Nephron progenitor cell (in vitro differentiated cells): Measurements from ENCODE around the gene VSIG2.
"Not testable (repeated sequence)": the region's sequence is repeated elsewhere in the genome, so short reads cannot be mapped to it uniquely, and the experiment has no call there.

Source experiments
- DNase-seq: peaks from one replicate; pipeline ENCODE4 v3.0.0; 2021
- H3K27ac Mint-ChIP-seq: 2 replicates; pipeline ENCODE4 v1.8.0; 2021; ENCODE audit warnings: mild to moderate bottlenecking, moderate library complexity, mixed read lengths
- H3K27me3 Mint-ChIP-seq: 2 replicates; pipeline ENCODE4 v1.8.0; 2021; ENCODE audit warnings: mild to moderate bottlenecking, low read depth, mixed read lengths; ENCODE audit not compliant: poor library complexity
- H3K36me3 Mint-ChIP-seq: 2 replicates; pipeline ENCODE4 v1.8.0; 2021; ENCODE audit warnings: low read depth, mixed read lengths
- H3K4me1 Mint-ChIP-seq: 2 replicates; pipeline ENCODE4 v1.8.0; 2021; ENCODE audit warnings: mixed read lengths
- H3K4me3 Mint-ChIP-seq: 2 replicates; pipeline ENCODE4 v1.8.0; 2021; ENCODE audit warnings: mild to moderate bottlenecking, moderate library complexity, mixed read lengths
- H3K9me3 Mint-ChIP-seq: 2 replicates; pipeline ENCODE4 v1.8.0; 2021; ENCODE audit warnings: mild to moderate bottlenecking, moderate library complexity, mixed read lengths
- TF ChIP-seq, protein P1 (sequence below): fragments of 200-600 bp; sonication (generic); IDR thresholded peaks from 2 replicates; pipeline ENCODE4 v1.5.0; 2021; ENCODE audit warnings: antibody characterized with exemption

VSIG2 gene

GRCh38 chr11:124783002-124783401 is 30.9 kb upstream of the VSIG2 start:
- Mint-ChIP-seq H3K27ac (no peak overlapping the region), H3K4me3 (no peak overlapping the region), H3K36me3 (peaks cover 40% of the 10 kb centered on the region)

DNA sequence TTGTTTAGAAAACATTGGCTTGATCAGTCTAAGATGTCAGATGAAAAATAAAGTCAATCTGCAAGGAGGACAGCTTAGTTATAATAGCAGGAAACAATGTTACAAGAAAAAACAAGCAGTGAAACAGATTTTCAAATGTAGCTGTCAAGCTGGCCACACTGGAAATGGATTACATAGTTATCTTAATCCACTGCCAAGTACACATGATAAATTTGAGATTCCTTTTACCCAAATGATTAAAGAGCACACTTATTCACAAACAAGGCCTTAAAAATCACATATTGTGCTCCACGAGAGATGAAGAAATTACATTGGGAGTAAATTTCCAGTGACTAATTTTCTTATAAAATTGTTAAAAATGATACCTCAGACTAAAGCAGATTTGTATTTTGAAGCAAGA is 27.5 kb upstream of the VSIG2 start:
- no peak for DNase-seq
- H3K36me3 Mint-ChIP-seq, result peaks cover 59% of the 10 kb centered on the region
- H3K9me3 Mint-ChIP-seq, result no peaks in the 10 kb centered on the region
- TF ChIP-seq, protein P1, sequence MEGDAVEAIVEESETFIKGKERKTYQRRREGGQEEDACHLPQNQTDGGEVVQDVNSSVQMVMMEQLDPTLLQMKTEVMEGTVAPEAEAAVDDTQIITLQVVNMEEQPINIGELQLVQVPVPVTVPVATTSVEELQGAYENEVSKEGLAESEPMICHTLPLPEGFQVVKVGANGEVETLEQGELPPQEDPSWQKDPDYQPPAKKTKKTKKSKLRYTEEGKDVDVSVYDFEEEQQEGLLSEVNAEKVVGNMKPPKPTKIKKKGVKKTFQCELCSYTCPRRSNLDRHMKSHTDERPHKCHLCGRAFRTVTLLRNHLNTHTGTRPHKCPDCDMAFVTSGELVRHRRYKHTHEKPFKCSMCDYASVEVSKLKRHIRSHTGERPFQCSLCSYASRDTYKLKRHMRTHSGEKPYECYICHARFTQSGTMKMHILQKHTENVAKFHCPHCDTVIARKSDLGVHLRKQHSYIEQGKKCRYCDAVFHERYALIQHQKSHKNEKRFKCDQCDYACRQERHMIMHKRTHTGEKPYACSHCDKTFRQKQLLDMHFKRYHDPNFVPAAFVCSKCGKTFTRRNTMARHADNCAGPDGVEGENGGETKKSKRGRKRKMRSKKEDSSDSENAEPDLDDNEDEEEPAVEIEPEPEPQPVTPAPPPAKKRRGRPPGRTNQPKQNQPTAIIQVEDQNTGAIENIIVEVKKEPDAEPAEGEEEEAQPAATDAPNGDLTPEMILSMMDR, result no peak
- H3K27ac Mint-ChIP-seq, result no peak overlapping the region
- H3K4me1 Mint-ChIP-seq, result no peaks in the 10 kb centered on the region
- no peaks in the 10 kb centered on the region for H3K27me3 Mint-ChIP-seq
- H3K4me3 Mint-ChIP-seq, result no peak overlapping the region

More at GRCh38 chr11:124783002-124783401, 30.9 kb upstream of the VSIG2 start:
- no peak for DNase-seq
- TF ChIP-seq, protein P1, result no peak
- H3K9me3 Mint-ChIP-seq, result no peaks in the 10 kb centered on the region
- no peaks in the 10 kb centered on the region for H3K27me3 Mint-ChIP-seq
- no peaks in the 10 kb centered on the region for H3K4me1 Mint-ChIP-seq

DNA sequence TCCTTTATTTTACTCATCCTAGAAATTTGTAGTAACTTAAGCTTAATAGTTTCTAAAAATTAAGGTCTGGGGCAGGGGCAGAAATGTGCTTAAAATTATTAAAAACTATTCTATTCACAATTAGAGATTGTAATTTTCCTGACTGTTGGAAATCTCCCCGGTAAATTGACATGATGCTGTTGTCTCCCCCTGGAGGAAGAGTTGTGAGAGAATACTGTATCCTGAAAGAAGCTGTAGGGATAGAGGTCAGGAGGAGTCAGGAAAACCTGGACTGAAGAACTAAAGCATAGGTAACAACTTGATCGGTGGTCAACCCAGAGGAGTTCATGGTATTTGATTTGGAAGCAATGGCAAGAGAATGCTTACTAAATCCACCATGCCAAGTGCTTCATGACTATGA is 26.2 kb upstream of the VSIG2 start:
- Mint-ChIP-seq H3K9me3 (no peaks in the 10 kb centered on the region), H3K27me3 (no peaks in the 10 kb centered on the region), H3K36me3 (peaks cover 54% of the 10 kb centered on the region), H3K4me3 (no peak overlapping the region), H3K27ac (no peak overlapping the region), H3K4me1 (no peaks in the 10 kb centered on the region)
- TF ChIP-seq, protein P1, result no peak
- no peak for DNase-seq

DNA sequence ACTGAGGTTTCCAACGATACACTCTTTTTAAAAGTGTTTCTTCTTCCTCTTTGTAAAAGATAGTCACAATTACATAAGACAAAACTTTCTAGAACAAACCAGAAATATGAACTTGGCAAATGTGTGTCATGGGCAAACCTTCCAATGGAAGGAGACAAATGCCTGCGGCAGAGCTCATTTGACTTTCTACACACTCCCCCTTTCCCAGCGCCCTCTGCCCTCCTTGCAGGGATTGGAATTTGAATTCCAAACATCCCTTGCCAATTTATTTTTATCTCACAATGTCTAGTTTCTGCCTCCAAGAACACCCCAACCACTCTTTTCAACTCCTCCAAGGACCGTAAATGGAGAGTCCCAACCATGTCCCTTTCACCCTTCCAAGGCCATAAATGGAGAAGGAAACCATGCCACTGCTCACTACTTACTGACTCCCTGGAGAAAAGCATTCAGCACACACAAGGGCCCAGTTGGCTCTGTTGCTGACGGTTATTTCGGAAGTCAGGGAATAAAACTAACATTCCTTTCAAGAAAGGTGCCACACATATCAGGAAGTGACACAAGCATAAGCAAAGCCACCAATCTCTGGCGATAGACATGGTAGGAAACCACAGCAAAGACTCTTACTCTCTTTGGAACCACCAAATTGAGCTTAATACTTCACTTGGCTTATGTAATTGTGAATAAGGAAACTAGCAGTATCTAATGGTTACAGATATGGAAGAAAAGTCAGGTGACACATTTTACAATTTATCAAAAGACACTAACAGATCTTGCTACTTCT is 25.0 kb upstream of the VSIG2 start:
- Mint-ChIP-seq H3K4me3 (no peak overlapping the region), H3K27ac (no peak overlapping the region), H3K36me3 (peaks cover 64% of the 10 kb centered on the region), H3K27me3 (no peaks in the 10 kb centered on the region), H3K4me1 (no peaks in the 10 kb centered on the region), H3K9me3 (no peaks in the 10 kb centered on the region)
- TF ChIP-seq, protein P1, result no peak
- DNase-seq, result no peak

DNA sequence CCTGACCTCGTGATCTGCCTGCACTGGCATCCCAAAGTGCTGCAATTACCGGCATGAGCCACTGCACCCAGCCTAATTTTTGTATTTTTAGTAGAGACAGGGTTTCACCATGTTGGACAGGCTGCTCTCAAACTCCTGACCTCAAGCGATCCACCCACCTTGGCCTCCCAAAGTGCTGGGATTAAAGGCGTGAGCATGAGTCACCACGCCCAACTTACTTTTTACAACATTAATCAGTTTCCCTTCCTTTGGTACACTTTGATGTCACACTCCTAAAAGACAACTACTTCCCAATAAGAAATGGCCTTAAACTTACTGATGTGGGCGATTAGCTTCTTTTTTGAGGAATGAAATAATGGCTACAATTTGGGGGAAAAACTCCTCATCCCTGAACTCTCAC is 18.9 kb upstream of the VSIG2 start:
- H3K4me1 Mint-ChIP-seq, H3K9me3 Mint-ChIP-seq, H3K27me3 Mint-ChIP-seq, H3K27ac Mint-ChIP-seq, H3K4me3 Mint-ChIP-seq, DNase-seq: not testable (repeated sequence)
- peaks cover 65% of the 10 kb centered on the region for H3K36me3 Mint-ChIP-seq

DNA sequence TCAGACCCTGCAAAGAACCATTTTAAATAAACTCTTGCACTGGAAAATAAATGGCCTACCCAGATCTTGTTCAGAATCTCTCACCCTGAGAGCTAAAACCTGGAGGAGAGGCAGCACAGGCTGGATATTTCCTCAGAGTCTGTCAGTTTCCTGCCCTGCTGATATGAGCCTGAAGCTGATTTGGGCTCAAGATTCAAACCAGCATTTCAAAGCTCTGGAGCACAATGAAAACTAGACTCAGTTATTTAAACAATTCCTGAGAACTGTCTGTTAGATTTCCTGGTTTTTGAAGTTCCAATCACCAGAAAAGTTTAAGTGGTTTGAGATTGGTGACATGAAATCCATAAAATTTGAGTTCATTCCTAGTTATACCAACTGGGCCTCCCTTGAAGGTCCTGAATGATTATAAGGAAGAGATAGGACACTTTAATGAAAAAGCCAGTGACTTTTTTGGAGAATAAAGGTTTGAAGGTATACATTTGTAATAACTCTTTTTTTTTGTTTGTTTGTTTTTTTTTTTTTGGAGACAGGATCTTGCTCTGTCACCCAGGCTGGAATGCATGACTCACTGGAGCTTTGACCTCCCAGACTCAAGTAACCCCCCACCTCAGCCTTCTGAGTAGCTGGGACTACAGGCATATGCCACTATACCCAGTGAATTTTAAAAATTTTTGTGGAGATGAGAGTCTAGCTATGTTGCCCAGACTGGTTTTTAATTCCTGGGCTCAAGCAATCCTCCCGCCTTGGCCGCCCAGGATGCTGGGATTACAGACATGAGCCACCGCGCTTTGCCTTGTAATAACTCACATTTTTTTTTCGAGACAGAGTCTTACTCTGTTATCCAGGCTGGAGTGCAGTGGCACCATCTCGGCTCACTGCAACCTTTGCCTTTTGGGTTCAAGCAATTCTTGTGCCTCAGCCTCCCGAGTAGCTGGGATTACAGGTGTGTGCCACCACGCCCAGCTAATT is 18.0 kb upstream of the VSIG2 start:
- H3K9me3 Mint-ChIP-seq, result no peaks in the 10 kb centered on the region
- H3K4me3 Mint-ChIP-seq, result no peak overlapping the region
- no peak overlapping the region for H3K27ac Mint-ChIP-seq
- no peaks in the 10 kb centered on the region for H3K4me1 Mint-ChIP-seq
- no peak for DNase-seq
- H3K36me3 Mint-ChIP-seq, result peaks cover 66% of the 10 kb centered on the region
- TF ChIP-seq, protein P1, result no peak
- H3K27me3 Mint-ChIP-seq, result no peaks in the 10 kb centered on the region
